Measurements from ENCODE around the gene GPSM1.

- no peak for TF ChIP-seq CTCF (IDR thresholded peaks at IDR 0.05 in 2 of 3, conservative IDR thresholded peaks at IDR 0.05 in 1 of 3; ENCODE audit: borderline replicate concordance in 1 of 3, insufficient read depth in 1 of 3, low read depth in 2 of 3, low read length in 2 of 3)
- TF ChIP-seq YY1 (IDR thresholded peaks at IDR 0.05; ENCODE audit: extremely low read depth, insufficient replicate concordance, low read depth, low read length): no peak
- no peak for TF ChIP-seq POLR2A (IDR thresholded peaks at IDR 0.05; ENCODE audit: borderline replicate concordance, extremely low read depth, insufficient read depth, insufficient read length)
- TF ChIP-seq POLR2AphosphoS5 (IDR thresholded peaks at IDR 0.05; ENCODE audit: low read depth, low read length): no peak
Observed at GRCh38 chr9:136405481-136405880, 78.1 kb downstream of the GPSM1 start.

All from HCT116 (cell line).